Skin epidermis (tissue), 12 donors: ENCODE data around the gene TSPAN17.

Experiments used
- H3K27ac ChIP-seq, 21 experiments: fragments of 200-600 bp; sonication (generic) in 11 of 21; one replicate each; pipeline ENCODE4 v1.5.0; 2020; ENCODE audit warnings: mild to moderate bottlenecking in 3 of 21, inconsistent platforms in 2 of 21, moderate library complexity in 2 of 21
- H3K4me3 ChIP-seq, 7 experiments: fragments of 200-600 bp; sonication (generic) in 2 of 7; one replicate each; pipeline ENCODE4 v1.5.0; 2020; ENCODE audit warnings: inconsistent platforms in 2 of 7, mild to moderate bottlenecking in 2 of 7, moderate library complexity in 1 of 7

Gene TSPAN17

DNA sequence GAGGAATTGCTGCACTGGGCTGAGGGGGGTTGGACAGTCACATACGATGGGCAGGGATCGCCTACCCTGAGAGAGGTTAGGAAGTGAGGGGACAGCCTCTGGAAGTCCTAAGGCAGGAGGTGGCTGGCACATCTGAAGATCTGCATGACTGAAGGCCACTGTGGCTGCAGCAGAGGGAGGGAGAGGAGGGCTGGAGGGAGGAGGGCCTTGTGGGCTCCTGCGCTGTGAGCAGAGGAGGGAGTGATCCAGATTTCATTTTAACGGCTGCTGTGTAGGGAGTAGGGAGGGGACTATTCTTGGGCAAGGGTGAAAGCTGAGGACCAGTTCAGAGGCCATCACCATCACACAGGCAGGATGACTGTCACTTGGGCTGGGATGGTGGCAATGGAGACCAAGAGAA lies 9.7 kb upstream of the TSPAN17 start:
- no peak overlapping the region for H3K27ac ChIP-seq
- H3K4me3 ChIP-seq, result no peak overlapping the region

DNA sequence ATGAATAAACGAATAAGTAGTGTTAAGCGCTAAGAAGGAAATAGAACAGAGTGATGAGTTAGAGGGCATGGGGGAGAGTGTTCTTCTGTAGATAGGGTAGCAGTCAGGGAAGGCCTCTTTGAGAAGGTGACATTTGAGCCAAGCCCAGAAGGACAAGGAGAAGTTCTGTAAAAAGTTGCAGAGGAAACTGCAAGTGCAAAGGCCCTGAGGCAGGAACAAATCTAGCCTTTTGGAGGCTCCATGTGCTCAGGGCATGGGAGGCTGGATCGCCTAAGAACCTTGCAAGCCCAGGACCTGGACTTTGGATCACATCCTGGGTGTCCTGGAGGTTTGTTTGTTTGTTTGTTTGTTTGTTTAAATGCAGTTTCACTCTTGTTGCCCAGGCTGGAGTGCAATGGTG lies 8.8 kb upstream of the TSPAN17 start:
- no peak overlapping the region for H3K4me3 ChIP-seq
- no peak overlapping the region for H3K27ac ChIP-seq

DNA sequence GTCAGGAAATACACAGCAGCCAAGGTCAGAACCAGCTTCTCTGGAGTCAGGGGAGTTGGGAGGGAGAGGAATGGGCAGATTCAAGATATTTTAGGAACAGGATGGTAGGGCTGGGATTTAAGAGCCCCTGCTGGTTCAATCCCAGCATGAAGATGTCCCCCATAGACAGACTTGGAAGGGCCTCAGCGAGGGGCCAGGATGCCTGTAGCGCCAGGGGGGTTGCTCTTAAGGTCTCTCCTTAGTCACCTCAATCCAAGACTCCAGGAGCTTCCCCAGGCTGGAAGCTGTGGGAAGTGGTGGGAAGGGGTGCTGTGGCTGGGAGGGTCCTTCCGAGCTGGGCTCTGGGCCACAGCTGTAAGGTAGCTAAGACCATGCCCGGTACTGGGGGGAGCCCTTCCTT lies 8.1 kb upstream of the TSPAN17 start:
- Histone ChIP-seq H3K4me3 (no peak overlapping the region), H3K27ac (no peak overlapping the region)

DNA sequence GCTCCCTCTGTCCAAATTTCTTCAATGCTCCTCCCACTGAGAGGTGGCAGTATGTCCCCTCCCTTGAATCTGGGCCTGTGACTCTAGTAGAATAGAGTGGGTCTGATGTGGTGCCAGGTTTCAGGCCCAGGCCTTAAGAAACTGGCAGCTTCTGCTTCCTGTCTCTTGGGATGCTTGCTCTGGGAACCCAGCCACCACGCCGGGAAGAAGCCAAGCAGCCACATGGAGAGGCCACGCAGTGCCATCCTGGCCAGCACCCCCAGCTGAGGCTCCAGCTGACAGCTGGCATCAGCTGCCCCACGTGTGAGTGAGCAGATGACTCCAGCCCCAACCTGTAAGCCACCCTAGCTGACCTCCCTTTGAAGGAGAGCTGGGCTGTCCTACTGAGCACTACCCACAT lies 7.3 kb upstream of the TSPAN17 start:
- H3K27ac ChIP-seq, result no peak overlapping the region
- no peak overlapping the region for H3K4me3 ChIP-seq

- Histone ChIP-seq H3K4me3 (no peak overlapping the region), H3K27ac (no peak overlapping the region)
Measured at GRCh38 chr5:176640616-176641015, 6.7 kb upstream of the TSPAN17 start.

- Histone ChIP-seq H3K27ac (no peak overlapping the region), H3K4me3 (no peak overlapping the region)
Measured at GRCh38 chr5:176642675-176643490, 4.4 kb upstream of the TSPAN17 start.

- H3K4me3 ChIP-seq, result no peak overlapping the region
- H3K27ac ChIP-seq, result no peak overlapping the region
Measured at GRCh38 chr5:176643491-176644219, 3.6 kb upstream of the TSPAN17 start.

GRCh38 chr5:176644294-176644693 lies 3.0 kb upstream of the TSPAN17 start:
- Histone ChIP-seq H3K4me3 (no peak overlapping the region), H3K27ac (no peak overlapping the region)

DNA sequence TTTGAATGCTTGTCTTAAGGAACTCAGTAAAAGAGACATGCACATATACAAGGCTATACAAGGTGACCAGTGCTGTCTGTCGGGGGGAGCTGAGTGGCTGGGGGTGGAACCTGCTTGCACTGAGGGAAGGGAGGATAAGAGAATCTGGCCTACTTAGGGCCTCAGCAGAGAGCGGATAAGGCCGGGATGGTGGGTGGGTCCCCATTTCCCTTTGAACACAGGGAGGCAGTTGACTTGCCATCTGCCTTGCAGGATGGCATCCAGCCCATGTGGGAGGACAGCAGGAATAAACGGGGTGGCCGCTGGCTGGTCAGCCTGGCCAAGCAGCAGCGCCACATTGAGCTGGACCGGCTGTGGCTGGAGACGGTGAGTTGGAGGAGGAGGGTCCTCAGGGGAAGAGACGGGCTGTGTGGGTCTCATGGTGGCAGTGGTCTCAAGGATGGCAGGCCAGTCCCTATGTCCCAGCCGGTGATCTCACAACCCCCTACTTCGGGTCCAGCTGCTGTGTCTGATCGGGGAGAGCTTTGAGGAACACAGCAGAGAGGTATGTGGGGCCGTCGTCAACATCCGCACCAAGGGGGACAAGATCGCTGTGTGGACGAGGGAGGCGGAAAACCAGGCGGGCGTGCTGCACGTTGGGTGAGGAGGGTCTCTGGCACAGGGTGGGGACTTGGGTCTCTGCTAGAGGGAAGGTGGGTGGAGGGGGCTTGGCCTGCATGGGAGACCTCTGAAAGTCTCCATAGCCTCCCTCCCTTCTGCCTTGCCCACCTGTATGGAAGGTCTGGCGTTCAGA lies 2.2 kb upstream of the TSPAN17 start:
- Histone ChIP-seq H3K27ac (no peak overlapping the region), H3K4me3 (no peak overlapping the region)

DNA sequence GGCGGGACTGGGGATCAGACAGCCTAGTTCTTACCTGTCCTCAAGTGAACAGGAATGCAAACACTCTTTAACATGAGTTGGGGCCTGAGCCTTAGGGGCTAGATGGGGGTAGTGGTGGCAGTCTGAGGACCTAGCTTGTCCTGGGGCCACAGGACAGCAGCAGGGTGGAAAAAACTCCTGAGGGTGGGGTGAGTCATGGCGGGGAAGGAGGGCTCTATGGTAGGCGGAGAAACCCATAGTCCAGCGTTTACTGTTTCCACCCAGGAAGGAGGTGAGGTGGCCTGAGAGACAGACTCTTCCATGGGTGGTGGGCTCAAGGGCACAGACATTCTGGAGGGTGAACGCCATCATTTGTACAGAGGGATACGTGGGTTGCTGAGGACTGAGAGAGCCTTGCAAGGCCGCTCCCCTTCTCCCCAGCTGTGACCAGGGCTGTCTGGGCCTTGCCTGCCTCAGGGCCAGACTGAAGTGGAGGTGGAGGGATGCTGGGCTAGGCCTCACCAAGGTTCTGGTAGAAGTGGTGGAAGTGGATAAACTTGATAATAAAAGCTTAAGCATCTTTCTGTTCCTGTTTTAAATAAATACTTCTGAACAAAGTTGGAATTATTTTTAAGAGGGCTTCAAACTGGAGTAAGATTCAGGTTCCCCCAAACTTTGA lies 1.1 kb upstream of the TSPAN17 start:
- Histone ChIP-seq H3K4me3 (peak overlapping the region in 4 of 7 experiments; percentile 61 to 93 (median 66)), H3K27ac (peak overlapping the region in 16 of 21 experiments; percentile 60 to 91 (median 75))

GRCh38 chr5:176646707-176647029 lies 616 bp upstream of the TSPAN17 start:
- peak overlapping the region in 19 of 21 experiments; percentile 60 to 91 (median 80) for H3K27ac ChIP-seq
- H3K4me3 ChIP-seq, result peak overlapping the region; percentile 59 to 93 (median 69)

GRCh38 chr5:176647843-176648473 lies 674 bp downstream of the TSPAN17 start:
- peak overlapping the region; percentile 27 to 91 (median 84) for H3K27ac ChIP-seq
- peak overlapping the region; percentile 59 to 93 (median 69) for H3K4me3 ChIP-seq

DNA sequence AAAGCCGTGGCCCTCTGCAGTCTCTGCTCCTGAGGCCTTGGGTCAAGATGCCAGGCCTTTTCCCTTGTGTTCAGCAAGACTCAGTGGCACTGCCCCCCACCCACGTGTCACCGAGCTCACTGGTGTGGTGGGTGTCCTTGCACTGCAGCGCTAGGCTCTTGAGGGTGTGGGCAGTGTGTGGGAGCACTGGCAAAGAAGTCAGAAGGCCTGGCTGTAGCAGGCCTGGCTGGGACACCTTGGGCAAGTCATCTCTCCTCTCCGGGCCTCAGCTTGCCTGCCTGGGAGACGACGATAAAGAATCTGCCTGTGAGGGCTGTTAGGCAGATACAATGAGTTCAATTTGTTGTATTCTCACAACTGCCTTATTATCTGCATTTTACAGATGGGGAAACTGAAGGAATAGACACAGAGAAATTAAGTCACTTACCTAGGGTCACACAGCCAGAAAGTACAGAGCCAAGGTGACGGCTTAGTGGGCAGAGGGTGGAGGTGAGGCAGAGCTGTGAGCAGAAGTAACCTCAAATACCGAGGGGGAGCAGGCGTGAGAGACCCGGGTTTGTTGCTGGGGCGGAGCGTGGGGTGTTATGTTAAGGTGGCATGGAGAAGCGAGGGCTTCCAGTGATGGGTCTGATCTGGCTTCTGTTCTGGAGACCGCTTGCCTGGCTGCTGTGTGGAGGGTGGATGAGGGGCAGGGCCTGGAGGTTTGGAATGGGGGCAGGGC lies 1.4 kb downstream of the TSPAN17 start:
- Histone ChIP-seq H3K4me3 (peak overlapping the region; percentile 59 to 93 (median 69)), H3K27ac (peak overlapping the region in 19 of 21 experiments; percentile 48 to 91 (median 85))

DNA sequence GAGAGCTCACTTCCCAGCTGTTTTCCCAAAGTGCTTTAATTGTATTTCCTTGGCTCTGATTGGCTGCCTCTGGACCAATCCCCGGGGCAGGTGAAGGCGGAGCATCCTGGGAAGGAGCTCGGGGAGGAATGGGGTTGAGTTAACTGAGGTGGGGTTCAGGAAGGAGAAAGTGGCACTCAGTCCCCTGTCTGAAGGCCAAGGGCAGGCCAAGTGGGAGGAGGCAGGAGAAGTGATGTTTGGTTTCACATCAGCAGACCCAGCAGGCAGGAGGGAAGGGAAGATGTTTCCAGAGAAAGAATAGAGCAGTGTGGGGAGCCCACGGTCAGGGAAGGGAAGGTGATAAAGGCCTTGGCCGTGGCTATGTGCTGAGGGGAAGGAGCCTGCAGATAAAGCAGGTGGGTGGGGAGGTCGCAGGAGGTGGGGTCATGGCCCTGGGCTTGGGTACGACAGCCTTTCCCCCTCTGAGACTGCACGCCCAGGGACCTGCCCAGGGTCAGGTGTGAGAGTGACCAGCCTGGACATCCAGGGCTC lies 3.1 kb downstream of the TSPAN17 start:
- Histone ChIP-seq H3K27ac (no peak overlapping the region), H3K4me3 (no peak overlapping the region)

- no peak overlapping the region for H3K27ac ChIP-seq
Measured at GRCh38 chr5:176651472-176651980, 4.2 kb downstream of the TSPAN17 start.

DNA sequence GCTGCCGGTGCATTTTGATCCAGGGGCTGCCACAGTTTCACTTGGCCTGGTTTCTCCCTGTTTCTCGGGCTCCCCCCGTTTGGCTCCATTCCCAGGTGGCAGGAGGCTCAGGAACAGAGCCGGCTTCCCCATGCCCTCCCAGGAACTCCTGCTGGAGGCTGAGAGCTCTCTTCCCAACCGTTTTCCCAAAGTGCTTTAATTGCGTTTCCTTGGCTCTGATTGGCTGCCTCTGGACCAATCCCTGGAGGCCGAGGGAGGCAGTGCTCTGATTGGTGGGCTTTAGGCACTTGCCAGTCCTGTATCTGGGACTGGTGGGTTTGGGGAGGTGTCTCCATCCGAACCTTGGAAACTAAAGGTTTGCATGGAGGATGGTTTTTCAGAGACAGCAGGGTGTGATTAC lies 4.9 kb downstream of the TSPAN17 start:
- Histone ChIP-seq H3K4me3 (no peak overlapping the region), H3K27ac (no peak overlapping the region)

More at GRCh38 chr5:176651472-176651980, 4.2 kb downstream of the TSPAN17 start:
- no peak overlapping the region for H3K4me3 ChIP-seq

- Histone ChIP-seq H3K27ac (peak overlapping the region in 8 of 21 experiments; percentile 10 to 65 (median 42)), H3K4me3 (no peak overlapping the region)
Measured at GRCh38 chr5:176653401-176654385, 6.4 kb downstream of the TSPAN17 start.
